H1 (cell line): Measurements from ENCODE around the gene SRRM3. TPM values are rescaled to one million over a fixed set of nuclear protein-coding genes. Genes with fewer than 3 reads are reported as not detected.
"Not testable (repeated sequence)": the region's sequence is repeated elsewhere in the genome, so short reads cannot be mapped to it uniquely, and the experiment has no call there.

ENCODE experiments used
- CTCF ChIA-PET: fragments of 300-600 bp; sonication (Branson Sonifier 250); formaldehyde crosslinking; loops from one replicate; lab custom pipeline; 2021; ENCODE audit not compliant: partially characterized antibody; lab: Charles Lee
- POLR2A ChIA-PET: fragments of 300-600 bp; sonication (Branson Sonifier 250); formaldehyde crosslinking; loops from one replicate; lab custom pipeline; 2021; ENCODE audit warnings: inconsistent platforms; ENCODE audit not compliant: partially characterized antibody; lab: Charles Lee
- DNase-seq, 2 experiments: peaks; one replicate each; pipeline versions ENCODE4 v3.0.0 to v3.0.0-alpha.2; 2010 to 2022; ENCODE audit warnings: low spot score in 2 of 2, low read depth in 1 of 2, mixed read lengths in 1 of 2
- FAIRE-seq: peaks from 2 replicates; lab custom pipeline; 2011; peaks lifted over from hg19 to GRCh38; lab: Jason Lieb, UNC
- H2AFZ ChIP-seq: 2 replicates; pipeline ENCODE4 v1.8.1; 2012; ENCODE audit warnings: low read length, inconsistent platforms
- H2AK5ac ChIP-seq: 2 replicates; pipeline ENCODE4 v1.6.1; 2013; ENCODE audit warnings: low read depth, low read length
- H2BK120ac ChIP-seq: replicated peaks from 2 replicates; pipeline ENCODE3; 2013; ENCODE audit warnings: low read depth, low read length, inconsistent platforms
- H2BK12ac ChIP-seq: 2 replicates; pipeline ENCODE4 v1.6.1; 2013; ENCODE audit warnings: low read depth, low read length
- H2BK15ac ChIP-seq: 2 replicates; pipeline ENCODE4 v1.6.1; 2013; ENCODE audit warnings: low read length
- H2BK20ac ChIP-seq: 2 replicates; pipeline ENCODE4 v1.6.1; 2013; ENCODE audit warnings: low read length
- H2BK5ac ChIP-seq: 2 replicates; pipeline ENCODE4 v1.6.1; 2013; ENCODE audit warnings: low read depth, low read length
- H3K14ac ChIP-seq: 2 replicates; pipeline ENCODE4 v1.6.1; 2013; ENCODE audit warnings: inconsistent platforms; ENCODE audit not compliant: insufficient read length
- H3K18ac ChIP-seq: 2 replicates; pipeline ENCODE4 v1.6.1; 2013; ENCODE audit warnings: low read length; ENCODE audit errors: extremely low read depth
- H3K23ac ChIP-seq: 2 replicates; pipeline ENCODE4 v1.6.1; 2013; ENCODE audit warnings: inconsistent platforms; ENCODE audit not compliant: insufficient read length
- H3K23me2 ChIP-seq: 2 replicates; pipeline ENCODE4 v1.6.1; 2013; ENCODE audit warnings: low read depth, low read length
- H3K27ac ChIP-seq: 2 replicates; pipeline ENCODE4 v1.6.1; 2011; ENCODE audit warnings: low read depth, low read length, inconsistent platforms
- H3K27me3 ChIP-seq, 4 experiments: replicated peaks in 1 of 4; 1 replicate in 1 of 4; 2 replicates in 3 of 4; pipeline versions ENCODE4 v1.6.1 to v1.8.1; 2011 to 2013; ENCODE audit warnings: low read length in 3 of 4, mild to moderate bottlenecking in 3 of 4, inconsistent platforms in 2 of 4, mixed read lengths in 2 of 4, moderate library complexity in 1 of 4; ENCODE audit not compliant: control insufficient read depth in 3 of 4, insufficient read depth in 3 of 4; ENCODE audit errors: extremely low read depth in 1 of 4
- H3K36me3 ChIP-seq, 4 experiments: 2 replicates each; pipeline versions ENCODE4 v1.6.1 to v1.8.1; 2011 to 2013; ENCODE audit warnings: mild to moderate bottlenecking in 4 of 4, low read length in 3 of 4, moderate library complexity in 2 of 4, control low read depth in 1 of 4, inconsistent platforms in 1 of 4; ENCODE audit not compliant: insufficient read depth in 4 of 4, control insufficient read depth in 2 of 4
- H3K4ac ChIP-seq: replicated peaks from 2 replicates; pipeline ENCODE3; 2013; ENCODE audit warnings: low read length, low read depth, mixed read lengths, inconsistent platforms; ENCODE audit not compliant: insufficient read length
- H3K4me1 ChIP-seq, 4 experiments: replicated peaks in 1 of 4; 1 replicate in 1 of 4; 2 replicates in 3 of 4; pipeline versions ENCODE4 v1.6.1 to v1.8.1; 2011 to 2013; ENCODE audit warnings: low read length in 3 of 4, inconsistent platforms in 2 of 4, mixed read lengths in 1 of 4; ENCODE audit not compliant: insufficient read depth in 4 of 4, control insufficient read depth in 3 of 4
- H3K4me2 ChIP-seq, 2 experiments: 2 replicates each; pipeline versions ENCODE4 v1.6.1 to v1.8.1; 2011 to 2013; ENCODE audit warnings: low read depth in 2 of 2, low read length in 2 of 2, control low read depth in 1 of 2, inconsistent platforms in 1 of 2, mild to moderate bottlenecking in 1 of 2; ENCODE audit not compliant: insufficient read depth in 1 of 2
- H3K4me3 ChIP-seq, 4 experiments: fragments of 200-600, 300-600 bp in 1 of 4; sonication (generic), shearing (Covaris generic), sonication (Bioruptor Twin) in 1 of 4; 2 replicates each; pipeline versions ENCODE4 v1.5.1 to v1.8.1; 2011 to 2016; ENCODE audit warnings: low read length in 4 of 4, low read depth in 3 of 4, control low read depth in 2 of 4, inconsistent platforms in 2 of 4, mild to moderate bottlenecking in 2 of 4, mixed read lengths in 1 of 4, moderate library complexity in 1 of 4; ENCODE audit not compliant: insufficient read depth in 2 of 4; ENCODE audit errors: extremely low read depth in 1 of 4
- H3K56ac ChIP-seq: replicated peaks from 2 replicates; pipeline ENCODE3; 2013; ENCODE audit warnings: low read depth, mild to moderate bottlenecking, mixed read lengths, low read length, inconsistent platforms; ENCODE audit not compliant: insufficient read length
- H3K79me1 ChIP-seq: 2 replicates; pipeline ENCODE4 v1.6.1; 2013; ENCODE audit warnings: low read depth, low read length, control low read depth
- H3K79me2 ChIP-seq, 2 experiments: 2 replicates each; pipeline versions ENCODE4 v1.6.1 to v1.8.1; 2012 to 2013; ENCODE audit warnings: low read length in 2 of 2, mild to moderate bottlenecking in 2 of 2, inconsistent platforms in 1 of 2; ENCODE audit not compliant: insufficient read depth in 2 of 2, control insufficient read depth in 1 of 2
- H3K9ac ChIP-seq, 4 experiments: replicated peaks in 1 of 4; 1 replicate in 1 of 4; 2 replicates in 3 of 4; pipeline versions ENCODE4 v1.6.1 to v1.8.1; 2011 to 2013; ENCODE audit warnings: low read depth in 3 of 4, low read length in 3 of 4, control low read depth in 2 of 4, mild to moderate bottlenecking in 2 of 4, moderate library complexity in 2 of 4, inconsistent platforms in 1 of 4; ENCODE audit errors: extremely low read depth in 1 of 4
- H3K9me3 ChIP-seq, 2 experiments: 2 replicates each; pipeline versions ENCODE4 v1.6.1 to v1.8.1; 2012 to 2013; ENCODE audit warnings: mild to moderate bottlenecking in 2 of 2, moderate library complexity in 2 of 2, control low read depth in 1 of 2, inconsistent platforms in 1 of 2, low read depth in 1 of 2, low read length in 1 of 2, mixed read lengths in 1 of 2; ENCODE audit not compliant: insufficient read depth in 2 of 2
- H4K20me1 ChIP-seq, 2 experiments: replicated peaks in 1 of 2; 2 replicates each; pipeline versions ENCODE3 to v1.8.1; 2011 to 2013; ENCODE audit warnings: inconsistent platforms in 2 of 2, low read length in 2 of 2, mild to moderate bottlenecking in 1 of 2; ENCODE audit not compliant: insufficient read depth in 2 of 2, control insufficient read depth in 1 of 2
- H4K5ac ChIP-seq: 2 replicates; pipeline ENCODE4 v1.6.1; 2013; ENCODE audit warnings: low read length, low read depth, mixed read lengths, inconsistent platforms; ENCODE audit not compliant: insufficient read length
- H4K8ac ChIP-seq: 2 replicates; pipeline ENCODE4 v1.8.0; 2013; ENCODE audit warnings: mild to moderate bottlenecking, moderate library complexity, low read length, inconsistent platforms; ENCODE audit not compliant: insufficient read depth; ENCODE audit errors: extremely low read depth
- H4K91ac ChIP-seq: replicated peaks from 2 replicates; pipeline ENCODE3; 2013; ENCODE audit warnings: low read length, mixed read lengths, inconsistent platforms; ENCODE audit not compliant: insufficient read length
- WGBS, 2 experiments: shearing (Covaris generic) in 1 of 2; methylation state at CpG; one replicate each; pipeline versions ENCODE4 v1.1.6 to v1.1.7; 2013 to 2015; ENCODE audit warnings: low lambda C conversion rate in 2 of 2, mixed read lengths in 2 of 2, inconsistent platforms in 1 of 2, low coverage in 1 of 2, missing lambda C conversion rate in 1 of 2; ENCODE audit not compliant: insufficient replicate concordance in 2 of 2, insufficient coverage in 1 of 2, insufficient read length in 1 of 2; ENCODE audit errors: extremely low coverage in 1 of 2, missing lambda C conversion rate in 1 of 2; 5-methylcytosine and 5-hydroxymethylcytosine counted together
- polyA plus RNA-seq, 7 experiments: library from polyadenylated mRNA; depleted of rRNA in 3 of 7; stranded (reverse) in 5 of 7; unstranded in 2 of 7; fragments of >200 nt in 5 of 7; fragments of 200-250 nt in 2 of 7; gene quantifications; 1 replicate in 5 of 7; 2 replicates in 1 of 7; 4 replicates in 1 of 7; pipeline versions ENCODE4 v1.2.1 to v1.2.3, GENCODE V29; 2011 to 2013; ENCODE audit warnings: missing spikeins in 2 of 7, mixed read lengths in 2 of 7
- total RNA-seq: library from RNA; stranded (reverse); fragmentation: NEBNext Ultra II Directional; extraction: Animal tissue kit (Norgen Biotek cat#: 25700); gene quantifications from 2 replicates; pipeline ENCODE4 v1.2.1, GENCODE V29; 2021

Gene SRRM3
- total and polyA plus RNA-seq, 2 of the 8 experiments (the other 6 are each of a cell fraction or from before 2014, with no cell fraction given) = 10.4 to 17.4 TPM

- not testable (repeated sequence) for H2BK20ac ChIP-seq, H3K27ac ChIP-seq, H3K36me3 ChIP-seq, H3K79me2 ChIP-seq, H3K79me1 ChIP-seq, FAIRE-seq, H3K23ac ChIP-seq, H4K5ac ChIP-seq, H3K18ac ChIP-seq, H3K23me2 ChIP-seq, H2AK5ac ChIP-seq, H4K91ac ChIP-seq, H2BK5ac ChIP-seq, H2BK120ac ChIP-seq, H3K4me3 ChIP-seq, H2BK12ac ChIP-seq, H4K20me1 ChIP-seq, H3K9ac ChIP-seq, H3K9me3 ChIP-seq, H2BK15ac ChIP-seq, H3K56ac ChIP-seq, H3K4ac ChIP-seq, H3K4me2 ChIP-seq, DNase-seq, H2AFZ ChIP-seq, H4K8ac ChIP-seq, H3K27me3 ChIP-seq, H3K4me1 ChIP-seq, H3K14ac ChIP-seq
- ChIA-PET CTCF (interaction anchor here (0.5 to 3.4 kb wide), 7 partner anchors 22 to 144 kb away, joined by 3 to 16 read pairs (median 7); no protein-coding TSS in a partner anchor), POLR2A (interaction anchor here (1.2 to 1.7 kb wide), 7 partner anchors 7 to 79 kb away, joined by 3 to 7 read pairs (median 4); no protein-coding TSS in a partner anchor)
- WGBS, 2 experiments = 91% methylated on average over 5 of the region's 5 CpGs; no CpG with 5 or more reads in 1 of the 2 experiments
Observed at GRCh38 chr7:76242517-76243063, 40.9 kb downstream of the SRRM3 start.
